OCI-LY3 (cell line): Measurements from ENCODE around the gene ERAP2.

Source experiments
- CTCF ChIP-seq: fragments of 200-600, 300-600 bp; sonication (generic); IDR thresholded peaks from 2 replicates; pipeline ENCODE4 v1.5.1; 2014; ENCODE audit warnings: antibody characterized with exemption, low read length, low read depth
- EZH2phosphoT487 ChIP-seq: fragments of 200-600 bp; shearing (Covaris generic); IDR thresholded peaks from 2 replicates; pipeline ENCODE4 v1.6.1; 2018; ENCODE audit warnings: antibody characterized with exemption, mixed run types, low read depth

- no peak for TF ChIP-seq CTCF
- TF ChIP-seq EZH2phosphoT487 = no peak
Measured at GRCh38 chr5:96935559-96936430, 59.5 kb downstream of the ERAP2 start, which contains the start of gene LNPEP.
